HG03045 (cell line): ENCODE measurements around the gene LDAH.

Source experiments
- ATAC-seq: cut with Tn5 transposase; IDR thresholded peaks from one replicate; pipeline ENCODE4 v1.9.1; 2021; ENCODE audit warnings: mild to moderate bottlenecking, moderate library complexity; ENCODE audit not compliant: unreplicated experiment

The LDAH gene

DNA sequence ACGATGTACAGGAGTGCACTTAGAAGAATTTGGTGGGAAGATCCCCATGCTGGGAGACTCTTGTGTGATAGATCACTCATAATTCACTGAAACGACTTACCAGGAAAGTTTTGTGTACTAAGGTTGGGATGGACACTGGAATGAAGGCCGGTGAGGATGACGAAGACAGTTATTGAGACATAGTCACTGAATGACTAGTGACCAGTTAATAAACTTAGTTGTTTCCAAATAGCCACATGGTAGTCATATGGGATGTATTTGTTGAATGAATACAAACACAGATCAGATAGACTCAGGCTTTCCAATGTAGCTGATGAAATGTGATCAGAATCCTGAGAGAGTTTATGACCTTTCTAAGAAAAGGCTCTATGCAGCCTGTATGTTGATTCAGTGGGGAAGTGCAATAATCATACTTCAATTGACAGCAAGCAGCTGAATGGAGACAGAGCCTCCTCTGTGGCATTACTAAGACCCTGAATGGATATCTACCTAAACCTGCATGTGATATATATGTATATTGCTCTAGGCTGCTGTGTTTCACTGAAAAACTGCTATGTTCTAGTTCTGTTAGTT lies 135.6 kb downstream of the LDAH start:
- ATAC-seq, result no peak

DNA sequence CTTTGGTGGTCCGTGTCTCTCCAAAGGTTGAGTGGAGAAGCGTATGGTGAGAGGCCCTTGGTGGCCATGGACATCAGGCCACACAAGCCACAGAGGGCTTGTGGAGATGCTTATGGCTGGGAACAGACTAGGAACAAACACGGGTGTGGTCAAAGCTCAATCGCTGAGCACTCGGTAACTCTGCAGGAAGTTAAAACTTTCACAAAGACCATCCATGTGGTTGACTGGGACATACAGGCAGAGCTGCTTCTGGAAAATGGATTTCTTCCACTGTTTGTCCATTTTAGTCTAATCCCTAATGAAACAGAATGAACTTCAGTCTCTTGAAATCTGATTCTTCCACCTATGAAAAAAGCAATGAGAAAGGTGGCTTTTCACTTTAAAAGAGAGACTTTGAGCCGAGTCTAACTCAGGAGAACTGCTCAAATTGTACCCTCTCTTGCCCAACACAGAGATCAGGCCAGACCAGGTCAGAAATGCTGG lies 138.3 kb downstream of the LDAH start:
- no peak for ATAC-seq

DNA sequence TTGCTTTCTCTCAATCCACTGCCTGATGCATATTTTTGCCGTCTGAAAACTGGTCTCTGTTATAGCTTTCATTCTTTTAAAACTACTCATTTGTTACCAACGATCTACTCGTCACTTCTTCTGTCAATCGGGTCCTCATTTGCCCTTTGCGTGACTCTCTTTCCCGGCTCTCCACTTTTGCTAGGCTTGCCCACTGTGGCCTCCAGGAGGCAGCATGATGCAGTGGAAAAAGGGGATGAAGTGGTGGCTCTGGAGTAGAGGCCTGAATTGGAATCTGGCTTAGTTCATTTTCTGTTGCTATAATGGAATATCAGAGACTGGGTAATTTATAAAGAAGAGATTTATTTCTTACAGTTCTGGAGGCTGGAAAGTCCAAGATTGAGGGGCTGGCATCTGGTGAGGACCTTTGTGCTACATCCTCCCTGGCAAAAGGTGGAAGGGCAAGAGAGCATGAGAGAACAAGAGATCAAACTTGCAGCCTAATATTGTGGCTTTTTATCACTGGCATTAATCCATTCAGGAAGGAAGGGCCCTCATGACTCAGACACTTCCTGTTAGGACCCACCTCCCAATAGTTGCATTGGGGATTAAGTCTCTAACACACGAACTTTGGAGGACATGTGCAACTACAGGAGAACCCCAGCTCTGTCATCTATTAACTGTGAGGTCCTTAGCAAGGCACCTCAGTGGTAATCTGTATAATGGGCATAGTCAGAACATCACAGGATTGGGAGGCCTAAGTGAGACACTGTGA lies 140.6 kb downstream of the LDAH start:
- no peak for ATAC-seq

DNA sequence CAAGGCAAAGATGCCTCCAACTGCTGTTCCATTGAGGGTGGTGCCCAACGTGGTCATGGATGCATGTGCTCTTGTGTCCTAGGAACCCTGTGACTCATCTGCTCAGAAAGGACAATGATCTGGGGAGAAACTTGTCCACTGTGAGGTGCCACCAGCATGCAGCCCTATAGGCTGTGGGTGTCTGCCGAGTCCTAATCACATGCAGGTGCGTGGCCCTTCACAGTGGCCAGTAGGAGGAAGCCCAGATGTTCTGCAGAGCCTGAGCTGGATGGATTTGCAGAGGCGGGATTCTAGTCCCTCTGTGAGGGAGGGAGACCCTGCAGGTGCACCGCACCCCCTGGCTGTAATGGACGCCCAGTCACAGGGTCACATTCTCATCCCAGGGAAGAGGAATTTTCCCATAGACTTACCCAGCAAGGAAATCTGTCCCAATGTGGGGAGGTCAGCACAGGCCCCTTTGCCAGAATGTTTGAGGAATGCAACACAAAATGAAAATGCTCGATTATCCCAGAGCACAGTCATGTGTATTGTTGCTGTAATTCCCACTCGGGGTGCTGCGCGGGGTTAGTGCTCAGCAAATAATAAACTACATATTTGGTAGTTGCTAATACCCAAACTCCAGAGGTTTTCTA lies 142.0 kb downstream of the LDAH start:
- ATAC-seq, result no peak

DNA sequence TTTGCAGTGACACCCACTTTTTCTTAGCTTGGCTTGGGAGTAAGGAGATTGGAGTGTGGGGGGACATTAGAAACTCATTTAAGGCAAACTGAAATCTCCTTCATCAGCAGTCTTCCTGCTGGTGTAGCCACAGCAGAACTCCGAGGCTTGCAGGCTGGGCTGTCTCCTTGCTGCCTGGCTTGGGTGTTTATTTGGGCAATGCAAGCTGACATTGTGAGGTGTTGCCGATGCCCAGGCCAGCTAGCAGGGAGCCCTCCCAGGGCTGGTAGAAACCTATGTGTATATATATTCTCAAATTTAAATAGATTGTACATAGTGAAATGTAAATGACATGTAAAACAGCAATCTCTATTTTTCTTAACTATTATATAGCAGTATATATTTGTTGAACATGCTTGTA lies 144.1 kb downstream of the LDAH start:
- no peak for ATAC-seq

DNA sequence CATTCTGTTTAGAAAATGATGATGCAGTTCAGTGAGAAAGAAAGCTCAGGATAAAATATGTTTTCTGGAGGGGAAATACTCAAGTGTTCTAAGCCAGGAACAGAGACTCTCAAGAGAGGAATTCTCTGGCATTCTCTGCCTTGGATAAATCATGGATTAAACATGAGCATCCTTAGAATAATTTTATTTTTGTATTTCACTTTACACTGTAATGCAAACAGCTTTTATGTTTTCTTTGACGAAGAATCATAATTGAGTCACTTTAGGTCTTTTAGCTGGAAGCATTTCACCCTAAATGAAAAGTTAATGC lies 144.9 kb downstream of the LDAH start:
- no peak for ATAC-seq

DNA sequence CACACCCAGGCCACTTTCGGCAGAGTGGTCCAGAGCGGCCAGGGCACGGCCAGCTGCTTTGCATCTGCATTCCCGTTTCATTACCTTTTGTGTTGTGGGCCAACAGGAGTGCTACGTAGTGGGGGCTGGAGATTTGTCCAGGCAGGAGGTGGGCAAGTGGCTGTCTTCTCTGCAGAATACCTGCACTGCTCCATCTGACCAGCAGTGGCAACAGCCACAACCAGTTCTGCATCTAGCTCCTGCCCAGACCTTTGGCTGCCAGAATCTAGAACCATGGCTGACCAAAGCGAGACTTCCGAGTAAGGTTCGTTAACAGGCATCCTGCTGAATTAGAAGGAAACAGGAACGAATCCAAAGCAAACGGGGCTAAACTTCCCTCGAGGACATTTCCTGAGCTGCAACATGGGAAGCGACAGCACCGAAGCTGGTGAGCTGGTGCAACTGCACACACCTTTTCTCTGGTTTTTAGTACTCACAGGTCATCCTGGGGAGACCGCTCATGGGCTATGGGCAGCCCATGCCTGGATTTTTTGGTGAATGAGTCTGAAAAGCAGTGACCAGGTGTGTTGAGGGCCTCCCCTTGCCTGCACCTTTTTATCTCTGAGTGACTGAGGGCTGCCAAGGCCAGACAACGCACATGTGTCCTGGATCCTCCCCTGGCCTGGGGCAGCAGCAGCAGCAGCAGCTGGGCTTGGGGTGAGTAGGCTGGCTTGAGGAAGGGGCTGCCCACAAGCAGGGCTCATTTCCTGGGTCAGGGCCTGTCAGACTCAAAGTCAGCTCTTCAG lies 145.4 kb downstream of the LDAH start:
- ATAC-seq, result peak; percentile 31

DNA sequence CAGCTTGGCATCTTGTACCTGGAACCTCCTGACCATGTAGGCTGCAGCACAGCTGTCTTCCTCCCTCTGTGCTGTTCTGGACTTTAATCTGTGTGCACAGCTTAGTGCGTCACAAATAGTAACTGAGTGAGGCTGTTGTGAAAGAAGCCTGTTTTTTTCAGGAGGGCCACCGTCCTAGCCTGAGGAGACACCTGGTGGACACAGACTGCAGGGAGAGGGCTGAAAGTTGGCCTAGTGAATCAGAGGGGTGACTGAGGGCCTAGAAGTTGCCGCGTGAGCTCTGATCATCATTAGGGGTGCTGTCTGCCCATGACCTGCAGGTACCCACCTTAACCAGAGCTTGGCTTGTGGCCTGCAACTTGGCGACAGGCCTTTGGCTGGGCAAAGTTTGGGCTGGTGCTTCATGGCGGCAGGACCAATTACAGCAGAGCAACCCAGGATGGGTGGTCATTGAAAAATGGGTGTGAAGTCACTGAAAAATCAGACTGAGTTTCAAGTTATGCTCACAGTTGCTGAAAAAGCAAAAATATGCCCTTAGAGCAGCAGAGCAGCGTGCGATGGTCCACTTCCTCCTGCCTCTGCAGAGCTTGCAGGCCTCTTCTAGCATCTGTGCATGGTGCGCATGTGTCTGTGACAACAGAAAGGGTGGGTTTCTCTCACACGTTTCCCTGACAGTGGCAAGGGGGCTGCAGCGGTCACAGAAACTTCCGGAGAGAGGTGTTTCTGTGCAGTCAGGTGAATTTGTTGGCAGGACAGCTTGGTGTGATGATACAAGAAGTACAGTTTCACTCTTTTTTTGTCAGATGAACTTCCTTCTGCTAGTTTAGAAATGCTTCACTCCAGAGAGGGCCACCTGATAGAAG lies 146.3 kb downstream of the LDAH start:
- ATAC-seq, result peak; percentile 63

DNA sequence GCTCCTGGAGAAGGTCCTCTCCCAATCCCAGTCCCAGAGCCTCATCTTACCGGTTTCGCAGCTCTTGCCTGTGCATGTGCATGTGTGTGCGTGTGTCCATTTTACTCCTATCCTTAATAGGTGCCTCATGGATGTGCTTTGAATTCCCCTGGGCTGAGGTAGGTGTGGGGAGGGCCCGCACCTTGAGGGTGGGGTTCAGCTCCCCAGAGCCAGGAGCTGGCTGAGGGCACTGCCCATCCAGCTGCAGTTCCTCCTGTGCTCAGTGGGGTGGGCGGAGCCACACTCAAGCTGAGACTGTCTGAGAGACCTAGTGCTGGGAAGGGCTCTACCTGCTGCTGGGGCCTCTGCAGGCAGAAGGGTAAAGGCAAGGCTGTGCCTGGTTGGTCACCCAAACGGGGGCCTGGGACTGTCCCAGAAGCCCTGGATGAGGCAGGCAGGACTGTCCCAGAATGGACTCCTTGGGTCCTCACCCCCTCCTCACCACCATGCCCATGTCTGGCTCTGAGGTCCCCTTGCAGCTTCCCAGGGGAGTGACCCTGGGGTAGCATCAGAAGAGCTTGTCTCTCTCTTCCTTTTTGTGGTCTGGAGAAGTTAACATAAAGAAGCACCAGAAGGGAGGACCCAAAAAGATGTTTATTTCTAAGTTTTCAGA lies 147.1 kb downstream of the LDAH start:
- ATAC-seq, result peak; percentile 61

DNA sequence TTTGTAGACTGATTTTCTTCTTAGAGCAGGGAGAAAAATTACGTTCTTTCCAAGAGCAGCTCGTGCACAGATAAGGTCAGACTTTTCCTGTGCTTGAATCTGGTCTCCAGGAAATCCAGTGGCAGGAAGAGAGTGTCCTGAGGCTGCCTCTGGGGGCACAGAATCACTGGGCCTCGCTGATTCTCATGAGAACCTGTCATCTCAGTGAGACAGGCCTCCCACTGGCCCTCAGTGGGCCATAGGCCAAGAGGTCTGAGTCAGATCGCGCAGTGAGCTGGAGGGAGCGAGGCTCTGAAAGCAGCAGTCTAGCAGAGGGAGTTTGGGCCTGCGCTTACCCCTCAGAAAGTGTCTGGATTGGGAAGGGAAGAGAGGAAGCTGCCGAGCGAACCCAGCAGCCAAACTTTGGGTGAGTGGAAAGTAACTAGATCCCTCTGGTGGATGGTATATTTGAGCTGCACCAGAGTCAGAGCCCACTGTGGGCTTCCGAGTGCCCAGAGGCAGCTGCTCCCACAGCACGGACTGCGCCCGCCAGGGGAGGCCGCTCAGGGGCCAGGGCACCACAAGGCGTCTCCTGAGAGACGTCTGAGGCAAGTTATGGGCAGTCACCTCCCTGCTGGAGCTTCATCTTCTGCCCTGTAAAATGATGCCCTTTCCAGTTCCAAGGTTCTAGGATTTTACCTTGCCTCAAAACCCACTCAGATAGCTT lies 147.8 kb downstream of the LDAH start:
- no peak for ATAC-seq

DNA sequence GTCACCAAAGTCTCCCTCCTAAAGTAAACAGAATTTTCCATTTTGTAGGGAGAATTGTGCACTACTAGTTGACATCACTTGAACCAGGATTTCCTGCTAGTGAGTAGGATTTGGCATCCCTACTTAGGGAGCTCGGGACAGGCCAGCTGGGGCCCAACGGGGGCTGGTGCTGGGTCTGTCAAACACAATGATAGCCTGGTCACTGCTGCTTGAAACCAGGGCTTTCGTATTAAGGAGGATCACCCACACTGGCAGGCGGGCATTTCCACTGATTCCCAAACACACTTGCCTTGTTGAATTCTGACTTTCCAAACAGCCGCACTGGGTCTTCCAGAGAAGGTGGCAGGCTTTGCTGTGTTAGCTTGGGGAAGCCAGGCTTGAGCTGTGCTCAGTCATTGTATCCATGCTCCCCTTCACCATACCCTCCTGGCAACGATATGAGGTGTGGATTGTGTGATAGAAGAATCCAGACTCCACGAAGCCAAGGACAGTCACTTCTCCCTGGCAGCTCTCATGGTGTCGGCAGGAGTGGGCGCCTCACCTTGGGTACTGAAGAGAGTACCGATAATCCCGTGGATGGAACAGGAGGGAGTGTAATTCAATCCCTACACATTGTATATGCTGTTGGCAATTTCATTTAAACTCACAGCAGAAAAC lies 148.5 kb downstream of the LDAH start:
- no peak for ATAC-seq

DNA sequence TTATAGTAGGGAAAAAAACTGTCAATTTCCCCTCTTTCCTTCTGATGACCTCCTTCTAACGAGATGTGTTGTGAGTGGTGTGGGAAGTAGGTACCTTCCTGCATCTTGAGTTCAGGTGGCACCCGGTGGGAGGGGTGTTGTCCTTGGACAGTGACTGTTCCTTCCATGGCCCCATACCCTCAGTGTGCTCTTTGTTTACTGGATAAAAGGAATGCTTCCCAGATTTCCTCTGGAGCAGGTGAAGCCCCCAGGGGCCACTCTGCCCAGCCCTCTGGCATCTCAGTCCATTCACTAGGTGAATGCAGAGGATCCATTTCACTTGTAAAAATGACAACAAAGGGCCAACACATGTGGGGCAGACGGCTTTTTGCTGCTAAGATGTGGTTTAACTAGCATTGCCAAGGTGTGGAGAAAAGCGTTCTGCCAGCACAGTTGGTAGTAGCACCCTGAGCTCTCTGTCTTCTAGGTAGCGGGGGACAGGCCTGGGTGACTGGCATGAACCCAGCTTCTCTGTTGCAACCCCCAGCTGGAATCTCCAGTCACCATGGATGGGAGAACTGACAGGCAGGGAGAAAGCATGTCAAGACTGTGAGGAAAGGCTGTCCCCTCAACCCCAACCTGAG lies 149.1 kb downstream of the LDAH start:
- no peak for ATAC-seq

DNA sequence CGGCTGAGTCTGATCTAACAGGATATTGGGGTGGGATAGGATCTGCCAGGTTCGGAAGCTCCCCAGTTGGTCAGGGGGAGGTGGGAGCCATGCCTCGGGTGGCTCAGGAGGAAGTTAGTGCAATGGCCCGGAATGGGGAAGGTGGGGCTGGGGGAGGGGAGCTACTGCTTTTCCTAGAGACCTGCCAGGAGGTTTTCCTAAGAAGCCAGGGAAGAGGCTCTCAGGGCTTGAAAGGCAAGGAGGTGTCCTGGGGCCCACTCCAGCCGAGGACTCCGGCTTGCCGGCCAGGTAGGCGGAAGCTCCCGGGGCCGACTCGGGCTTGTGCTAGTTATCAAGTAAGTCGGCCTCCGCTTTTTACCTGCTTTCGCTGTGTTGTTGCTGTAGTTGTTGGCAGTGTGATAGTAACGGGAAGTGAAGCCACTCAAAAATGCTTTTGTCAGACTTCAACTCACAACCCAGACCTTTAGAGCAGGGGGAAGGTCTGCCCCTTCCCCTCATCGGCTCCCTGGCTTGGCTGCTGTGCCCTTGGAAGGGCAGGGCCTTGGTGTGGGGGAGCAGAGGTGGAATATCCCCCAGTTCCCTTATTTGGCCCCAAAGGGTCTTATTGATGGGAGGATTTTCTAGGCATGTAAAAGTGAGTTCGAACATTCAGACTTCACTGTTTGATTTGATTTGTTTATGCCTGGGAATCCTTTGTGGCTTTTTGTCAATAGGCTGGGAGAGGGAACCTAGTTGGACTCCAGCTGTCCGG lies 150.5 kb downstream of the LDAH start:
- no peak for ATAC-seq

DNA sequence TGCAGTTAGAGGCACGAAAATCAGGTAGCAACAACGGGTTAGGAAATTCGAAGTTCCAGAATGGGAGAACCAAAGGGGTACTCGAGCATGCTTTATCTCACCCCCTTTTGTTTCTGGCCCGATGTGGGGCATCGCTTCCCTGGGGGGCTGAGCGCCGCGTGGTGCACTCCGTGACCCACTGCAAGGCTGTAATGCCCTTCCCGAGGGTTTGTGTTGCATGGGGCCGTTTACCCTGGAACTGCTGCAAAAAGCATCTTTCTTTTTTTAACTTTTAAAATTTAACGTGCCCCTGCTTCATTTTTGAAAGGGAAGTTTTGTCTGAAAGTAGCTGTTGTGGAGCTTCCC lies 151.2 kb downstream of the LDAH start:
- no peak for ATAC-seq

DNA sequence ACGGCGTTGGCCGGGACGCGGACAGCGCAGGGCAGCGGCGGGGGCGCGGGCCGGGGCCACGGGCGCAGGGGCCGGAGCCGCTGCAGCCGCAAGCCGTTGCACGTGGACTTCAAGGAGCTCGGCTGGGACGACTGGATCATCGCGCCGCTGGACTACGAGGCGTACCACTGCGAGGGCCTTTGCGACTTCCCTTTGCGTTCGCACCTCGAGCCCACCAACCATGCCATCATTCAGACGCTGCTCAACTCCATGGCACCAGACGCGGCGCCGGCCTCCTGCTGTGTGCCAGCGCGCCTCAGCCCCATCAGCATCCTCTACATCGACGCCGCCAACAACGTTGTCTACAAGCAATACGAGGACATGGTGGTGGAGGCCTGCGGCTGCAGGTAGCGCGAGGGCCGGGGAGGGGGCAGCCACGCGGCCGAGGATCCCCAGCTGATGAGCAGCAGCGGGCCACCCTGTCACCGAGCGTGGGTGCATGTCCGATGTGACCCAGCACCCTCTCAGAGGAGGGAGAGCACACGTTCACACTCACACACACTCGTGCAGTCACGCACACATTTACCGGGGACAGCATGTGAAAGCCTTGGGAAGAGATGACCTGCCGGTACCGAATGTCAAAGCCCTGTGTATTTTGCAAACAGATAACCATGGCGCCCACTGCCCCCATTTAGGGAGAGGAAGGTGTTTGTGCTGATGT lies 151.7 kb downstream of the LDAH start:
- ATAC-seq, result no peak

DNA sequence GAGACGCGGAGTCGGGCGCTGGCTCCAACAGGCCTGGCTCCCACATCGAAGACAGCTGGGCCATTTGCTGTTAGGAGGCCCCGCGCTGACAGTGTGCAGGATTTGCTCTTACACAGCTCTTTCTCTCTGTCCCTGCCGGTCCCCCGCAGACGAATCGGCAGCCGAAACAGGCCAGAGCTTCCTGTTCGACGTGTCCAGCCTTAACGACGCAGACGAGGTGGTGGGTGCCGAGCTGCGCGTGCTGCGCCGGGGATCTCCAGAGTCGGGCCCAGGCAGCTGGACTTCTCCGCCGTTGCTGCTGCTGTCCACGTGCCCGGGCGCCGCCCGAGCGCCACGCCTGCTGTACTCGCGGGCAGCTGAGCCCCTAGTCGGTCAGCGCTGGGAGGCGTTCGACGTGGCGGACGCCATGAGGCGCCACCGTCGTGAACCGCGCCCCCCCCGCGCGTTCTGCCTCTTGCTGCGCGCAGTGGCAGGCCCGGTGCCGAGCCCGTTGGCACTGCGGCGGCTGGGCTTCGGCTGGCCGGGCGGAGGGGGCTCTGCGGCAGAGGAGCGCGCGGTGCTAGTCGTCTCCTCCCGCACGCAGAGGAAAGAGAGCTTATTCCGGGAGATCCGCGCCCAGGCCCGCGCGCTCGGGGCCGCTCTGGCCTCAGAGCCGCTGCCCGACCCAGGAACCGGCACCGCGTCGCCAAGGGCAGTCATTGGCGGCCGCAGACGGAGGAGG lies 152.4 kb downstream of the LDAH start:
- no peak for ATAC-seq
